Erythroblast (primary cell): ENCODE data around the gene RBP3.

Source experiments
- GATA1 ChIP-seq: IDR thresholded peaks from 2 replicates; pipeline ENCODE4 v1.6.1; 2011; ENCODE audit warnings: low read depth, mild to moderate bottlenecking, control low read depth, low read length, moderate library complexity
- POLR2A ChIP-seq: IDR thresholded peaks from 2 replicates; pipeline ENCODE4 v1.6.1; 2011; ENCODE audit warnings: mild to moderate bottlenecking, low read length

- TF ChIP-seq POLR2A: no peak
- TF ChIP-seq GATA1: no peak
These were observed 22.7 kb downstream of the RBP3 start for GRCh38 chr10:47370878-47371277.
